NT2/D1 (cell line): Measurements from ENCODE around the gene AMZ2.
"Not testable (repeated sequence)": the region's sequence is repeated elsewhere in the genome, so short reads cannot be mapped to it uniquely, and the experiment has no call there.

Source experiments
- SUZ12 ChIP-seq: IDR thresholded peaks from 2 replicates; pipeline ENCODE4 v1.6.1; 2011; ENCODE audit not compliant: insufficient read length, insufficient read depth; ENCODE audit errors: extremely low read depth
- YY1 ChIP-seq: IDR thresholded peaks from 2 replicates; pipeline ENCODE4 v1.6.1; 2011; ENCODE audit not compliant: insufficient read length, insufficient read depth
- ZNF274 ChIP-seq: IDR thresholded peaks from 2 replicates; pipeline ENCODE4 v1.6.1; 2011; ENCODE audit warnings: mild to moderate bottlenecking, low read depth, low read length

GRCh38 chr17:68258890-68259647 is 11.2 kb downstream of the AMZ2 start:
- not testable (repeated sequence) for TF ChIP-seq ZNF274, YY1, SUZ12
